Measurements from ENCODE around the gene OR8D1. TPM values are rescaled to one million over a fixed set of nuclear protein-coding genes. Genes with fewer than 3 reads are reported as not detected.
"Not testable (repeated sequence)": the region's sequence is repeated elsewhere in the genome, so short reads cannot be mapped to it uniquely, and the experiment has no call there.

OR8D1 gene
- total RNA-seq, 1 experiment from 2014 or later: not detected

DNA sequence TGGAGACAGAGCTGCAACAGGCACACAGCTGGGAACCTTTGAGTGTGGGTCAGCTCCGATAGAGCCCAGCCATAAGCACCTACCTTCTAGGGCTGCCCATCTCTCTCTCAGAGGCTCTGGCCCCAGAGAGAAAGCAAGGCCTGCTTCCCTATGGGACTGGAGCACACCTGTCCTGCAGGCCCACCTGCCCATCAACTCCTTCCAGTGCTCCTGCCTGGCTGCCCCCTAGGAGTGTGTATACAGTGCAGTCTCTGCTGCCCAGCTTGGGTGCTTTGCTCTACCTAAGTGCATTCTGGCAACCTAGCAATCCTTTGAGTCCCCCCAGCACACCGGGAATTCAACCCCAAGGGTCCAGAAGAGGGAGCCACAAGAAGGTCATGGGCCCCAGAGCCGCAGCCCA lies 36.5 kb downstream of the OR8D1 start:
- Histone ChIP-seq H3K4me2 (ENCODE audit: low read depth, low read length, poor library complexity, severe bottlenecking) (no peak overlapping the region), H3K27ac (ENCODE audit: low read length) (no peak overlapping the region), H3K9ac (ENCODE audit: low read length) (no peak overlapping the region), H3K9me2 (replicated peaks; ENCODE audit: insufficient read depth, low read length) (no peaks in the 10 kb centered on the region), H4K20me1 (ENCODE audit: insufficient read depth, low read depth, low read length) (no peaks in the 10 kb centered on the region), H3K79me2 (ENCODE audit: low read length) (no peaks in the 10 kb centered on the region), H3K4me1 (ENCODE audit: low read length) (no peaks in the 10 kb centered on the region), H3K4me3 (ENCODE audit: low read length) (no peak overlapping the region), H3K36me3 (ENCODE audit: insufficient read depth, low read length) (no peaks in the 10 kb centered on the region), H2AFZ (ENCODE audit: low read length) (no peak overlapping the region), H3K27me3 (ENCODE audit: low read length) (no peaks in the 10 kb centered on the region), H3K9me3 (ENCODE audit: low read length) (no peaks in the 10 kb centered on the region)
- DNase-seq: no peak

DNA sequence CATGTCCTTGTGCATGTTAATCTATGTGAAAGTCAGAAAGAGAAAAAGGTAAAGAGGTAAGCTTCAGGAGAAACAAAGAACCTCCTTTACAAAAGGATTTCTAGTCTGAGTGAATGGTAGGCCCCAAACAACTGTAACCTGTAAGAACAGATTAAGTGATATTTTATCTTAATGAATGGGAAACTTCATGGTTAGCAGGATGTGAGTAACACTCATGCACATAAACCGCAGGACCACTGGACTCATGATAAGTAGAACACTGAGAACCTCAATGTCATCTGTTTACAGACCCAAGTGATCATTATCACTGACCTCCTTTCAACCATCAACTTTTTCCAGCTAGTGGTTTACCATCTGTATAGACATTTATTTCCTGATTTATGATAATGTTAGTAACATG lies 37.7 kb downstream of the OR8D1 start:
- H3K4me2 ChIP-seq (ENCODE audit: low read depth, low read length, poor library complexity, severe bottlenecking): no peak overlapping the region
- no peak overlapping the region for H3K9ac ChIP-seq (ENCODE audit: low read length)
- no peaks in the 10 kb centered on the region for H3K4me1 ChIP-seq (ENCODE audit: low read length)
- no peaks in the 10 kb centered on the region for H3K27me3 ChIP-seq (ENCODE audit: low read length)
- H3K36me3 ChIP-seq (ENCODE audit: insufficient read depth, low read length): no peaks in the 10 kb centered on the region
- no peaks in the 10 kb centered on the region for H3K9me2 ChIP-seq (replicated peaks; ENCODE audit: insufficient read depth, low read length)
- H3K9me3 ChIP-seq (ENCODE audit: low read length): no peaks in the 10 kb centered on the region
- H3K79me2 ChIP-seq (ENCODE audit: low read length): no peaks in the 10 kb centered on the region
- no peak for DNase-seq
- no peak overlapping the region for H2AFZ ChIP-seq (ENCODE audit: low read length)
- H3K27ac ChIP-seq (ENCODE audit: low read length): no peak overlapping the region
- H3K4me3 ChIP-seq (ENCODE audit: low read length): no peak overlapping the region
- no peaks in the 10 kb centered on the region for H4K20me1 ChIP-seq (ENCODE audit: insufficient read depth, low read depth, low read length)

- no peaks in the 10 kb centered on the region for H3K79me2 ChIP-seq (ENCODE audit: low read length)
- H3K4me2 ChIP-seq (ENCODE audit: low read depth, low read length, poor library complexity, severe bottlenecking): no peak overlapping the region
- no peak overlapping the region for H3K27ac ChIP-seq (ENCODE audit: low read length)
- no peak overlapping the region for H2AFZ ChIP-seq (ENCODE audit: low read length)
- H3K36me3 ChIP-seq (ENCODE audit: insufficient read depth, low read length): no peaks in the 10 kb centered on the region
- H4K20me1 ChIP-seq (ENCODE audit: insufficient read depth, low read depth, low read length): no peaks in the 10 kb centered on the region
- no peak for DNase-seq
- H3K9me3 ChIP-seq (ENCODE audit: low read length): no peaks in the 10 kb centered on the region
- H3K4me3 ChIP-seq (ENCODE audit: low read length): no peak overlapping the region
- H3K9ac ChIP-seq (ENCODE audit: low read length): no peak overlapping the region
- no peaks in the 10 kb centered on the region for H3K27me3 ChIP-seq (ENCODE audit: low read length)
- no peaks in the 10 kb centered on the region for H3K4me1 ChIP-seq (ENCODE audit: low read length)
- H3K9me2 ChIP-seq (replicated peaks; ENCODE audit: insufficient read depth, low read length): no peaks in the 10 kb centered on the region
Measured at GRCh38 chr11:124274000-124274399, 39.7 kb downstream of the OR8D1 start.

DNA sequence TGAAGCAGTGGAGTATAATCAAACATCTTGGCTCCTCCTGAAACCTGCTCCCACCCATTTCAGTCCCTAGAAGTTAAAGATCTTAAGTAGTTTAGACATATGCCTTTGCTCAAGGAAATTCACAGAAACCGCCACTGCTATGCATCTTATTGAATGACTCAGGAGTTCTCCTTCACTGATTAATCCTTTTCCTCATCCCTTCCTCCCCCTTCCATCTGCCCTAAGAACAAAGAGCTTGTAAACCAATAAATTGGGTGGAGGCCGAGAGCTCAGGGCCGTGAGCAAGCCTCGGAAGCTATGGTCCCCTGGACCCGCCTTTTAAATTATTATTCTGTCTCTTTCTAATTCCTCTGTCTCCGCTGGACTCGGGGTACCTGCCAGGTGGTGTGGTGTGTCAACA lies 42.9 kb downstream of the OR8D1 start:
- not testable (repeated sequence) for H3K9me3 ChIP-seq (ENCODE audit: low read length); H3K27me3 ChIP-seq (ENCODE audit: low read length); H3K27ac ChIP-seq (ENCODE audit: low read length); H3K9ac ChIP-seq (ENCODE audit: low read length); H4K20me1 ChIP-seq (ENCODE audit: insufficient read depth, low read depth, low read length); H3K36me3 ChIP-seq (ENCODE audit: insufficient read depth, low read length); H3K4me3 ChIP-seq (ENCODE audit: low read length); H3K9me2 ChIP-seq (replicated peaks; ENCODE audit: insufficient read depth, low read length); H3K4me2 ChIP-seq (ENCODE audit: low read depth, low read length, poor library complexity, severe bottlenecking); DNase-seq; H3K79me2 ChIP-seq (ENCODE audit: low read length); H3K4me1 ChIP-seq (ENCODE audit: low read length); H2AFZ ChIP-seq (ENCODE audit: low read length)

GRCh38 chr11:124265041-124265440 lies 48.7 kb downstream of the OR8D1 start:
- not testable (repeated sequence) for H3K27ac ChIP-seq (ENCODE audit: low read length); H3K4me3 ChIP-seq (ENCODE audit: low read length); H2AFZ ChIP-seq (ENCODE audit: low read length); H3K27me3 ChIP-seq (ENCODE audit: low read length); H3K9me2 ChIP-seq (replicated peaks; ENCODE audit: insufficient read depth, low read length); H3K9ac ChIP-seq (ENCODE audit: low read length); H3K36me3 ChIP-seq (ENCODE audit: insufficient read depth, low read length); H3K4me2 ChIP-seq (ENCODE audit: low read depth, low read length, poor library complexity, severe bottlenecking); H4K20me1 ChIP-seq (ENCODE audit: insufficient read depth, low read depth, low read length); H3K9me3 ChIP-seq (ENCODE audit: low read length); DNase-seq; H3K79me2 ChIP-seq (ENCODE audit: low read length); H3K4me1 ChIP-seq (ENCODE audit: low read length)

- H3K36me3 ChIP-seq (ENCODE audit: insufficient read depth, low read length): no peaks in the 10 kb centered on the region
- H3K79me2 ChIP-seq (ENCODE audit: low read length): no peaks in the 10 kb centered on the region
- H3K4me2 ChIP-seq (ENCODE audit: low read depth, low read length, poor library complexity, severe bottlenecking): no peak within 1 kb of the TSS
- no peak within 1 kb of the TSS for H3K9ac ChIP-seq (ENCODE audit: low read length)
- no peaks in the 10 kb centered on the region for H3K9me2 ChIP-seq (replicated peaks; ENCODE audit: insufficient read depth, low read length)
- no peaks in the 10 kb centered on the region for H3K27me3 ChIP-seq (ENCODE audit: low read length)
- DNase-seq: no peak
- no peak within 1 kb of the TSS for H2AFZ ChIP-seq (ENCODE audit: low read length)
- H3K9me3 ChIP-seq (ENCODE audit: low read length): no peaks in the 10 kb centered on the region
- no peaks in the 10 kb centered on the region for H3K4me1 ChIP-seq (ENCODE audit: low read length)
- no peak within 1 kb of the TSS for H3K27ac ChIP-seq (ENCODE audit: low read length)
- H3K4me3 ChIP-seq (ENCODE audit: low read length): no peak within 1 kb of the TSS
- no peaks in the 10 kb centered on the region for H4K20me1 ChIP-seq (ENCODE audit: insufficient read depth, low read depth, low read length)
Measured at GRCh38 chr11:124256076-124256475, 57.7 kb downstream of the OR8D1 start, which contains the start of gene OR8G5. Gene OR8G5, plus strand, starts transcription at chr11:124256376. Its CDS starts 8,556 bp downstream, at chr11:124264932.

Other genes with a start within 250 kb of the OR8D1 start
- gene VWA5A, start 198.5 kb downstream of the OR8D1 start, total RNA-seq (2014; rRNA removed; shearing (Covaris generic); ENCODE audit: low replicate concordance): not detected in 2 replicates
- not detected in 2 replicates for gene OR10D3, start 130.6 kb downstream of the OR8D1 start, total RNA-seq (2014; rRNA removed; shearing (Covaris generic); ENCODE audit: low replicate concordance)
- not detected in 2 replicates for gene OR8G1, start 72.9 kb downstream of the OR8D1 start, total RNA-seq (2014; rRNA removed; shearing (Covaris generic); ENCODE audit: low replicate concordance)
- not detected in 2 replicates for gene OR8G5, start 57.6 kb downstream of the OR8D1 start, total RNA-seq (2014; rRNA removed; shearing (Covaris generic); ENCODE audit: low replicate concordance)
- gene OR8D2, start 6.2 kb upstream of the OR8D1 start, total RNA-seq (2014; rRNA removed; shearing (Covaris generic); ENCODE audit: low replicate concordance): not detected in 2 replicates
- gene OR8B2, start 70.5 kb upstream of the OR8D1 start, total RNA-seq (2014; rRNA removed; shearing (Covaris generic); ENCODE audit: low replicate concordance): not detected in 2 replicates
- not detected in 2 replicates for gene OR8B3, start 85.1 kb upstream of the OR8D1 start, total RNA-seq (2014; rRNA removed; shearing (Covaris generic); ENCODE audit: low replicate concordance)
- gene OR8B4, start 110.9 kb upstream of the OR8D1 start, total RNA-seq (2014; rRNA removed; shearing (Covaris generic); ENCODE audit: low replicate concordance): not detected in 2 replicates
- not detected in 2 replicates for gene OR8B8, start 131.7 kb upstream of the OR8D1 start, total RNA-seq (2014; rRNA removed; shearing (Covaris generic); ENCODE audit: low replicate concordance)
- not detected in 2 replicates for gene OR8B12, start 229.7 kb upstream of the OR8D1 start, total RNA-seq (2014; rRNA removed; shearing (Covaris generic); ENCODE audit: low replicate concordance)